ENCODE data around the gene ACTA2.

DNA sequence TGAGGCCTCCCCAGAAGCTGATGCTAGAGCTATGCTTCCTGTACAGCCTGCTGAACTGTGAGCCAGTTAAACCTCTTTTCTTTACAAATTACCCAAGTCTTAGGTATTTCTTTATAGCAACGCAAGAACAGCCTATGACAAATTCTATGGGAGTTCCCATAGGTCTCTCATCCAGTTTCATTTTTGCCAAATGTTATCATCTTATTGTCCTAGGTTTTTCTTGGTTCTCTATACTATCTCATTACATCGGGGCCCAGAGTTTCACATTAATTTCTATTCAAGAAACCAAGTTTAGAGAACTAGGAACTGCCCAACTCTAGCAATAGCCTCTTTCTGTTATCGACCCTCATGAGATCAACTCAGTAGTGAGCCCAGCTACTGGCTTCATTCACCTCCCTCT, 15.9 kb downstream of the ACTA2 start:
- TF ChIP-seq CTCF (IDR thresholded peaks at IDR 0.05): no peak
- no peak for TF ChIP-seq EZH2 (IDR thresholded peaks at IDR 0.05; ENCODE audit: borderline replicate concordance, insufficient read depth, low read depth, low read length, poor library complexity, severe bottlenecking)
